Omental fat pad (tissue), 4 donors: ENCODE results near the gene TMPRSS11D. TPM values are rescaled to one million over a fixed set of nuclear protein-coding genes. Genes with fewer than 3 reads are reported as not detected.

Experiments used
- ATAC-seq: fragments of 150-250 bp; one replicate; pipeline ENCODE4 v1.9.1; 2016; ENCODE audit warnings: mild to moderate bottlenecking, moderate library complexity; ENCODE audit not compliant: low FRiP score
- DNase-seq: peaks from one replicate; pipeline ENCODE4 v3.0.0-alpha.2; 2019; ENCODE audit warnings: low spot score
- total RNA-seq, 4 donors: library from RNA; depleted of rRNA; stranded (reverse); fragments of >200 nt; gene quantifications; one replicate each; pipeline ENCODE4 v1.1.0, GENCODE V29; 2016
- TF ChIP-seq, protein P1 (sequence below), 3 donors: fragments of 450-650 bp; IDR thresholded peaks; one replicate each; pipeline ENCODE4 v1.5.1; 2016 to 2017; ENCODE audit warnings: antibody characterized with exemption in 3 of 3, mild to moderate bottlenecking in 3 of 3, moderate library complexity in 2 of 3

The TMPRSS11D gene, protein sequence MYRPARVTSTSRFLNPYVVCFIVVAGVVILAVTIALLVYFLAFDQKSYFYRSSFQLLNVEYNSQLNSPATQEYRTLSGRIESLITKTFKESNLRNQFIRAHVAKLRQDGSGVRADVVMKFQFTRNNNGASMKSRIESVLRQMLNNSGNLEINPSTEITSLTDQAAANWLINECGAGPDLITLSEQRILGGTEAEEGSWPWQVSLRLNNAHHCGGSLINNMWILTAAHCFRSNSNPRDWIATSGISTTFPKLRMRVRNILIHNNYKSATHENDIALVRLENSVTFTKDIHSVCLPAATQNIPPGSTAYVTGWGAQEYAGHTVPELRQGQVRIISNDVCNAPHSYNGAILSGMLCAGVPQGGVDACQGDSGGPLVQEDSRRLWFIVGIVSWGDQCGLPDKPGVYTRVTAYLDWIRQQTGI
- total RNA-seq = not detected

DNA sequence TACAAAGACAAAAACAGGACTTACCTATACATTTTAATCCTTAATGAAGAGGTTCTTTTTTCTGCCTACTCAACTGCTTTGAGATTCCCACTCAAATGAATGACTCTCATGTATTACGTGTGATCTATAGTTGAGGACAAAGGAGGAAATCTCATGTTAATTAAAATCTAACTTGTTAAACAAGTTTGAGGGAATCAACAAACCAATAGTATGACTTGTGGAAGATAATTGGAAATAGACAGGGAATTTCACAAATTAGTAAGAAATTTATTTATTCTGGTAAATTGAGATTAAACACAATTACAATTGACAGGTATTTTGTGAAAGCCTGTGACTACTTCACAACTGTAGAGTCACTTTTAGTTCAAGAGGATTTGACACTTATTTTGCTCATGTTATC is at the start of gene TMPRSS11D:
TMPRSS11D (minus strand) TSS at position 101 of the 400 bp plus-strand sequence; CDS start at position 32, 69 bp downstream.
- ATAC-seq (no peak), DNase-seq (no peak)
- TF ChIP-seq, protein P1, sequence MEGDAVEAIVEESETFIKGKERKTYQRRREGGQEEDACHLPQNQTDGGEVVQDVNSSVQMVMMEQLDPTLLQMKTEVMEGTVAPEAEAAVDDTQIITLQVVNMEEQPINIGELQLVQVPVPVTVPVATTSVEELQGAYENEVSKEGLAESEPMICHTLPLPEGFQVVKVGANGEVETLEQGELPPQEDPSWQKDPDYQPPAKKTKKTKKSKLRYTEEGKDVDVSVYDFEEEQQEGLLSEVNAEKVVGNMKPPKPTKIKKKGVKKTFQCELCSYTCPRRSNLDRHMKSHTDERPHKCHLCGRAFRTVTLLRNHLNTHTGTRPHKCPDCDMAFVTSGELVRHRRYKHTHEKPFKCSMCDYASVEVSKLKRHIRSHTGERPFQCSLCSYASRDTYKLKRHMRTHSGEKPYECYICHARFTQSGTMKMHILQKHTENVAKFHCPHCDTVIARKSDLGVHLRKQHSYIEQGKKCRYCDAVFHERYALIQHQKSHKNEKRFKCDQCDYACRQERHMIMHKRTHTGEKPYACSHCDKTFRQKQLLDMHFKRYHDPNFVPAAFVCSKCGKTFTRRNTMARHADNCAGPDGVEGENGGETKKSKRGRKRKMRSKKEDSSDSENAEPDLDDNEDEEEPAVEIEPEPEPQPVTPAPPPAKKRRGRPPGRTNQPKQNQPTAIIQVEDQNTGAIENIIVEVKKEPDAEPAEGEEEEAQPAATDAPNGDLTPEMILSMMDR (IDR thresholded peaks at IDR 0.05) = no peak

DNA sequence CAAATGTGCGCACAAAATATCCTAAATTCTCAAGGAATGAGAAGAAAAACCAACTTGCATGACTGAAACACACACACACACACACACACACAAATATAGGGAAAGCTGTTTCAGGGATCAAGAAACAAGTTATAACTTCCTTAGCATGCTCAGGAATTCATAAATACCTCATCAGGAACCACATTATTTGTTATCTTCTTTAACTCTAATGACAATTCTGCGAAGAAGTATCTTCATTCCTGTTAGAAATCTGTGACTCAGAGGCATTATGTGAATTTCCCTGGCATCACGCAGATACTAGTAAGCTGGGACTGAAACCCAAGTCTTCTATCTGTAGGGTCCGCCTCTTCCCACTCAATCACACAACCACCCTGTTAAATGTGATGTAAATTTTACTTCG is 49.2 kb upstream of the TMPRSS11D start:
- no peak for DNase-seq
- ATAC-seq = no peak
- TF ChIP-seq, protein P1 (IDR thresholded peaks at IDR 0.05) = no peak

DNA sequence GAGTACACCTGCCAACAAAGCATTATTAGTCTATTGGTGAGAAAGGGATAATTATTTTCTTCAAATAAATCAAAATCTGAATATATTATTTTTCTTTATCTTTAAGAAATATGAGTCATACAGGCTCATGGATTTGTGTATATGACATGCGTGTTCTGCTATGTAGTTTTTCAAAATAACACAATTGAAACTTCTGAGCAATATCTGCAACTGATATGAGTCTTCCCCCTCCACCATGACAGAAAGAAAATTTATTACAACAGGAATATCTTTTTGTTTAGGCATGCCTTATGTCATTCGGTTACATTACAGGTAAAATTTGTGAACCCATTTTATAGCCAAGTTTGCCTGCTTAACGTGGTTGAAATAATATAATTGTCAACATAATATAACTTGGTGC is 47.5 kb upstream of the TMPRSS11D start:
- ATAC-seq (no peak), DNase-seq (no peak)
- TF ChIP-seq, protein P1 (IDR thresholded peaks at IDR 0.05) = no peak

DNA sequence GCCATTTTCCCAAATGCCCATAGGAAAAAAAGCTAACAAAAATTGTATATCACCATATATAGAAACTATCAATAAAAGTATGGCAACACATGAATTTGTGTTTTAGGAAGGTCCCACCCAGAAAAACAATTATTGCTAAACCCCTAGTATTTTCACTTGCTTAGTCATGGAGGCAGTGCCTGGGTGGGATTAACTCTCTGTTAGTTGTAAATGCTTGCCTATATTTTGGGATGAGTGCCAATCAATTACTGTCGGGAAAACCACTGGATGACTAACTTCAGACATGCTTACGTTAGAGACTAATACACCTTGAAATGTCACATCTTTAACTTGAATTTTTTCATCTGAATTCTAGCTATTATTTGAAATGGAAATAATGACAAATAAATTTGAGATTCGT is 45.6 kb upstream of the TMPRSS11D start:
- ATAC-seq = no peak
- no peak for DNase-seq
- TF ChIP-seq, protein P1 (IDR thresholded peaks at IDR 0.05) = no peak

DNA sequence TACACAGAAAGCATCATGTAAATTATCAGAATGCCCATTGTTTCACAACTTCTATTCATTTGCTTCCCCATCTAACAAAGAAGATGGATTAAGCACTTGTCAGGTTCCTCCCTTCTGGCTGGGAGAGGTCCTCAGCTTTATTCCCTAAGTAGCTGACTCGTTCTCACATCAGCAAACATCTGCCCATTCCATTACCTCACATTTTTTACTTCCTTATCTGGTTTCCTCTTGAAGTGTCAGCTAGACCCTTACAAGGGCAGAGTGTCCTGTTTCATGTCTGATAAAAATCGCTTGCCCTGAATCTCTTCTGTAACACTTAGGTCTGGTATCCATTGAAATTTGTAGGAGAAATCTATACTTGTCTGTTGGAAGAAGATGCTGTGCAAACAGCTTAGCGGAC is 44.7 kb upstream of the TMPRSS11D start:
- TF ChIP-seq, protein P1 (IDR thresholded peaks at IDR 0.05) = no peak
- DNase-seq (no peak), ATAC-seq (no peak)

DNA sequence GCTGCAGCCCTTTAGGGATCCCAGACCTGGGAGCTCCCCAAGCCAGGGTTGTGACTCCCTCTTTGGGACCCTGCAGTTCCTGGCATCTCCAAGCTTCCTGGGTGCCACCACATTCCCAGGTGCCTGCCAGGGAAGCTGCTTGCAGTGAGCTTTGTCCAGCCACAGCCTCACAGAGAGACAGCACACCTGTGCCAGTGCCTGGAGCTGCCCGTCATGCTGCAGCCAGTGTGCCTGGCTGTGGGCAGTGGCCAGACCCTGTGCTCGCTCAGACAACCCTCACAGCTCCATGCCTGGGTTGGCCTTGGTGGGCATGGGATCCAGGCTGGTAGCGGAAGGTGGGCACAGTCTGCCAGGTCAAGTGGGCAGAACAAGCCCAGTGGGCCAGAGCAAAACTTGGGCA is 43.4 kb upstream of the TMPRSS11D start:
- ATAC-seq (no peak), DNase-seq (no peak)
- TF ChIP-seq, protein P1 (IDR thresholded peaks at IDR 0.05) = no peak

DNA sequence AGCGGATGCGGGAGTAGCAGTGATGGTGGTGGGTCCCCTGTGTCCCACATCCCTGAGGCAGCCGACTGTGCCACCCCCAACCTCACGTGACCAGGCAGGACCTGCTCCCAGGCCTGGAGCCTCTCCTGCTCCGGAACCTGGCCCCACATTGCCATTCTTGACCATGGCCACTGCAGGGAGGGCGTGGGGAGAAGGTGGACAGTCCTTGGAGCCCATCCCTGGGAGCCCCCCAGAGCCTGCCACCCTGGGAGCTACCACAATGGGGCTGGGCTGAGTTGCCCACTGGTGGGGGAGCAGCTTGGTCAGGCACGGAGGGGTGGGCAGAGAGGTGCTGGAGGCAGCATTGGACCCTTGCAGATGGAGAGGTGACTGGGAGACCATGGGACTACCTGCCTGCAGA is 42.7 kb upstream of the TMPRSS11D start:
- DNase-seq (no peak), ATAC-seq (no peak)
- TF ChIP-seq, protein P1 (IDR thresholded peaks at IDR 0.05) = no peak
